ENCODE data around the gene ARHGEF9. TPM values are rescaled to one million over a fixed set of nuclear protein-coding genes. Genes with fewer than 3 reads are reported as not detected.

Gene ARHGEF9
- total RNA-seq, 2 experiments from 2014 or later: 19.1 to 19.5 TPM

DNA sequence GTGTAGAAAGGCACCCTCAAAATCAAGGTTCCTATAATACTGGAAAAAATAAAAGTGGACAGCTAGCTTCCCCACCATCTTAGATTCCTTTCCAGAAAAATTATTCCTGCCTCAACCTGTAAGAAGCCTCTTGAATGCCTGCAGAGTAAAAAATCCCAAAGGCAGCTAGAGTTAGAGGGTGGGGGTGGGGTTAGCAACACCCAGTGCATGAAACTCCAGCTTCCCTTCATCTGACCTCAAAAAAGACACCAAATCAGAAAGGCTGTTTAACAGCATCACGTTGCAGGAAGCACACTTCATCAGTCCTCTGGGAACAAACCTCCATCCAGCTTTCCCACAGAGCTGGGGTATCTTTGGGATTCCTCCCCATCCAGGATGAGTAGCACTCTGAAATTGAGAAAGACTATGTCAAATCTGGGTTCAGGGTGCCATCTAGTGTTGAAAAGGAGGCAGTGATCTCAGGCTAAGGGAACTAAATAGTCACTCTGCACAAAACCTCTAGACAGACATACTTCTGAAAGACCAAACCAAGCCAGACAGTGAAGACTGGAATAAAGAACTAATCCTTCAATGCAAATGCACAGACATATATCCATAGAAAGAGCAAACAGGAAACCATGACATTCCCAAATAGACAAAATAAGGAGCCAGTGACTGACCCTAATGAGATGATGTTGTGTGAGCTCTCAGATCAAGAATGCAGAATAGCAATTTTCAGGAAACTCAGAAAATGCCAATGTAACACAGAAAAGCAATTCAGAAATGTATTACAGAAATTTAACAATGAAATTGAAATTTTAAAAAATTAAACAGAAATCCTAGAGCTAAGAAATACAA is 97.9 kb downstream of the ARHGEF9 start:
- peaks cover 2% of the 10 kb centered on the region for H3K9me3 Mint-ChIP-seq
- no peaks in the 10 kb centered on the region for H3K27me3 Mint-ChIP-seq
- DNase-seq (peak in 6 of 14 experiments; percentile 0 to 41 (median 22)), ATAC-seq (ENCODE audit: poor library complexity) (no peak)
- ChIA-PET POLR2A (interaction anchor here (0.8 kb wide), 1 partner anchor 412 kb away, joined by 3 read pairs; no protein-coding TSS in a partner anchor), CTCF (no interaction called here)
- no peaks in the 10 kb centered on the region for H3K27me3 ChIP-seq (ENCODE audit: control insufficient read depth in 1 of 2, insufficient read depth in 2 of 2, low read length in 2 of 2)
- H3K27ac Mint-ChIP-seq: no peak overlapping the region
- no peak overlapping the region for H3K27ac ChIP-seq (ENCODE audit: low read depth in 1 of 2, low read length in 2 of 2)
- no peaks in the 10 kb centered on the region for H3K4me1 Mint-ChIP-seq (ENCODE audit: low read depth)
- H3K4me3 ChIP-seq (ENCODE audit: low read length): no peak overlapping the region
- H3K36me3 Mint-ChIP-seq (ENCODE audit: low read depth): peaks cover 75% of the 10 kb centered on the region
- TF ChIP-seq CTCF (IDR thresholded peaks at IDR 0.05): peak; percentile 46
- peaks cover 6% of the 10 kb centered on the region for H3K36me3 ChIP-seq (ENCODE audit: insufficient read depth, low read length)
- H3K9me3 ChIP-seq (ENCODE audit: control insufficient read depth in 1 of 2, insufficient read depth in 1 of 2, low read length in 2 of 2): no peaks in the 10 kb centered on the region
- intact Hi-C loops (cut with DNase I, micrococcal nuclease): no loop called here
- no peak overlapping the region for H3K4me3 Mint-ChIP-seq
- H3K4me1 ChIP-seq (ENCODE audit: insufficient read depth, low read length): no peaks in the 10 kb centered on the region

- intact Hi-C loops (cut with DNase I, micrococcal nuclease): no loop called here
- TF ChIP-seq CTCF (IDR thresholded peaks at IDR 0.05): no peak
- CTCF ChIA-PET: no interaction called here
- Mint-ChIP-seq H3K4me1 (ENCODE audit: low read depth) (no peaks in the 10 kb centered on the region), H3K27me3 (no peaks in the 10 kb centered on the region), H3K27ac (no peak overlapping the region), H3K36me3 (ENCODE audit: low read depth) (peaks cover 73% of the 10 kb centered on the region), H3K4me3 (no peak overlapping the region), H3K9me3 (no peaks in the 10 kb centered on the region)
- DNase-seq (no peak), ATAC-seq (ENCODE audit: poor library complexity) (no peak)
- POLR2A ChIA-PET: no interaction called here
- Histone ChIP-seq H3K27me3 (ENCODE audit: control insufficient read depth in 1 of 2, insufficient read depth in 2 of 2, low read length in 2 of 2) (no peaks in the 10 kb centered on the region), H3K9me3 (ENCODE audit: control insufficient read depth in 1 of 2, insufficient read depth in 1 of 2, low read length in 2 of 2) (no peaks in the 10 kb centered on the region), H3K27ac (ENCODE audit: low read depth in 1 of 2, low read length in 2 of 2) (no peak overlapping the region), H3K36me3 (ENCODE audit: insufficient read depth, low read length) (peaks cover 16% of the 10 kb centered on the region), H3K4me1 (ENCODE audit: insufficient read depth, low read length) (no peaks in the 10 kb centered on the region), H3K4me3 (ENCODE audit: low read length) (no peak overlapping the region)
These were observed 104.6 kb downstream of the ARHGEF9 start for GRCh38 chrX:63680423-63680822.

DNA sequence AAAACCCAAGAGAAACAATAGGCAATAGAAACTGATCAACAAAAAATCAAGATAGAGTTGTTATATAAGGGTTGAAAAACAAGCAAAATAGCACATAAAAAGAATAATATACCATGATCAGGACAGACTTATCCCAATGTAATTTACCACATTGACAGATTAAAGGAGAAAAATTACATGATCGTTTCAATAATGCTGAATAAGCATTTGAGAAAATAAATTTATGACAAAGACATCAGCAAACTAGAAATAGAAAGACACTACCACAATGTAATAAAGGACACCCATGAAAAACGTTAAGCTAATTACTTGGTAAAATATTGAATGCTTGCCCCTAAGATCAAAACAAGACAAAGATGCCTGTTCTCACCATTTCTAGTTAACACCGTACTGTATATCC is 105.6 kb downstream of the ARHGEF9 start:
- Mint-ChIP-seq H3K4me3 (no peak overlapping the region), H3K4me1 (ENCODE audit: low read depth) (no peaks in the 10 kb centered on the region), H3K36me3 (ENCODE audit: low read depth) (peaks cover 76% of the 10 kb centered on the region), H3K27ac (no peak overlapping the region), H3K9me3 (no peaks in the 10 kb centered on the region), H3K27me3 (no peaks in the 10 kb centered on the region)
- POLR2A ChIA-PET: no interaction called here
- intact Hi-C loops (cut with DNase I, micrococcal nuclease): no loop called here
- ATAC-seq (ENCODE audit: poor library complexity): no peak
- DNase-seq: no peak
- Histone ChIP-seq H3K36me3 (ENCODE audit: insufficient read depth, low read length) (peaks cover 16% of the 10 kb centered on the region), H3K27ac (ENCODE audit: low read depth in 1 of 2, low read length in 2 of 2) (no peak overlapping the region), H3K27me3 (ENCODE audit: control insufficient read depth in 1 of 2, insufficient read depth in 2 of 2, low read length in 2 of 2) (no peaks in the 10 kb centered on the region), H3K4me1 (ENCODE audit: insufficient read depth, low read length) (no peaks in the 10 kb centered on the region), H3K4me3 (ENCODE audit: low read length) (no peak overlapping the region), H3K9me3 (ENCODE audit: control insufficient read depth in 1 of 2, insufficient read depth in 1 of 2, low read length in 2 of 2) (no peaks in the 10 kb centered on the region)
- CTCF ChIA-PET: no interaction called here
- no peak for TF ChIP-seq CTCF (IDR thresholded peaks at IDR 0.05)

Measured in CD4-positive, alpha-beta T cell (primary cell).